ENCODE data around the gene SOS2.

Gene SOS2

GRCh38 chr14:50091240-50091913, 140.0 kb downstream of the SOS2 start:
- Histone ChIP-seq H3K36me3 (ENCODE audit: control insufficient read depth, insufficient read depth, low read length) (no peaks in the 10 kb centered on the region), H3K9me3 (ENCODE audit: control insufficient read depth, insufficient read depth, low read length) (no peaks in the 10 kb centered on the region), H3K4me1 (ENCODE audit: control insufficient read depth, insufficient read depth, low read length) (no peaks in the 10 kb centered on the region), H3K27me3 (ENCODE audit: control insufficient read depth, insufficient read depth, low read length) (no peaks in the 10 kb centered on the region), H3K4me3 (ENCODE audit: low read depth, low read length) (no peak overlapping the region), H3K9ac (ENCODE audit: low read depth, low read length) (no peak overlapping the region)

GRCh38 chr14:50089208-50089607, 142.2 kb downstream of the SOS2 start:
- Histone ChIP-seq H3K4me1 (ENCODE audit: control insufficient read depth, insufficient read depth, low read length) (no peaks in the 10 kb centered on the region), H3K9me3 (ENCODE audit: control insufficient read depth, insufficient read depth, low read length) (no peaks in the 10 kb centered on the region), H3K27me3 (ENCODE audit: control insufficient read depth, insufficient read depth, low read length) (no peaks in the 10 kb centered on the region), H3K9ac (ENCODE audit: low read depth, low read length) (no peak overlapping the region), H3K4me3 (ENCODE audit: low read depth, low read length) (no peak overlapping the region), H3K36me3 (ENCODE audit: control insufficient read depth, insufficient read depth, low read length) (no peaks in the 10 kb centered on the region)

DNA sequence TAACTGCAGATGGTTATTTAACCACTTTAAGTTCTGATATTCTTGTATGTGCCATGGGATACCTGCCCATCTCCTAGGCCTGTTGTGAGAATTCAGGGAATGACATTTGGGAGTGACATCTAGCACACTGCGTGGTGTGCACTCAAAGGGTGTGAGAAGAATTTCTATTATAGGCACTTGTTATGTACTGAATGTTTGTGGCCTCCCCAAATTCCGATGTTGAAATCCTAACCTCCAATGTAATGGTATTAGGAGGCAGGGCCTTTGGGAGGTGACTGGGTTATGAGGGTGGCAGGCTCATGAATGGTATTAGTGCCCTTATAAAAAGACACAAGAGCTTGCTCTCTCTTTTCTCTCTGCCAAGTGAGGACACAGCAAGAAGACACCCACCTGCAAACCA, 142.6 kb downstream of the SOS2 start:
- Histone ChIP-seq H3K36me3 (ENCODE audit: control insufficient read depth, insufficient read depth, low read length) (no peaks in the 10 kb centered on the region), H3K9me3 (ENCODE audit: control insufficient read depth, insufficient read depth, low read length) (no peaks in the 10 kb centered on the region), H3K27me3 (ENCODE audit: control insufficient read depth, insufficient read depth, low read length) (no peaks in the 10 kb centered on the region), H3K4me1 (ENCODE audit: control insufficient read depth, insufficient read depth, low read length) (no peaks in the 10 kb centered on the region), H3K4me3 (ENCODE audit: low read depth, low read length) (no peak overlapping the region), H3K9ac (ENCODE audit: low read depth, low read length) (no peak overlapping the region)

- Histone ChIP-seq H3K27me3 (ENCODE audit: control insufficient read depth, insufficient read depth, low read length) (no peaks in the 10 kb centered on the region), H3K9ac (ENCODE audit: low read depth, low read length) (no peak overlapping the region), H3K36me3 (ENCODE audit: control insufficient read depth, insufficient read depth, low read length) (no peaks in the 10 kb centered on the region), H3K9me3 (ENCODE audit: control insufficient read depth, insufficient read depth, low read length) (no peaks in the 10 kb centered on the region), H3K4me3 (ENCODE audit: low read depth, low read length) (no peak overlapping the region), H3K4me1 (ENCODE audit: control insufficient read depth, insufficient read depth, low read length) (no peaks in the 10 kb centered on the region)
These were observed 143.3 kb downstream of the SOS2 start for GRCh38 chr14:50088117-50088515.

- H3K9ac ChIP-seq (ENCODE audit: low read depth, low read length): no peak overlapping the region
- no peaks in the 10 kb centered on the region for H3K36me3 ChIP-seq (ENCODE audit: control insufficient read depth, insufficient read depth, low read length)
- no peak overlapping the region for H3K4me3 ChIP-seq (ENCODE audit: low read depth, low read length)
- no peaks in the 10 kb centered on the region for H3K27me3 ChIP-seq (ENCODE audit: control insufficient read depth, insufficient read depth, low read length)
- H3K9me3 ChIP-seq (ENCODE audit: control insufficient read depth, insufficient read depth, low read length): no peaks in the 10 kb centered on the region
- no peaks in the 10 kb centered on the region for H3K4me1 ChIP-seq (ENCODE audit: control insufficient read depth, insufficient read depth, low read length)
These were observed 143.8 kb downstream of the SOS2 start for GRCh38 chr14:50087341-50088116.

DNA sequence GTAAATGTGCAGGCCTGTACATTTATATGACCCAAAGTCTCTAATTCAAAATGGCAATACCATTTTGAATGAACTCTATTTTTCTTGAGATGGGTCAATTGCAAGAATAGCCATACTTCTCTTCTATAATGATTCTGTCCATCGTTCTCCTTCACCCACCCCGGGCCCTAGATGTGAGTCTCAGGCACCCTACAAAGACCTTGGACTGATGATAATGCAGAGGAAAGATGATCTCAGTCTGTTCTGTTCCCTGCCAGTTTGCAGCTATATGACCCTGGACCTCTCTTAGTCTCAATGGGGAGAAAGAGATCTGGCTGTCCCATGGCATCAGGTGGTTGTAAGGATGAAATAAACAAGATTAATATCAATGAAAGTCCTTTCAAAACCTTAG, 145.1 kb downstream of the SOS2 start:
- Histone ChIP-seq H3K36me3 (ENCODE audit: control insufficient read depth, insufficient read depth, low read length) (no peaks in the 10 kb centered on the region), H3K9me3 (ENCODE audit: control insufficient read depth, insufficient read depth, low read length) (no peaks in the 10 kb centered on the region), H3K4me3 (ENCODE audit: low read depth, low read length) (no peak overlapping the region), H3K27me3 (ENCODE audit: control insufficient read depth, insufficient read depth, low read length) (no peaks in the 10 kb centered on the region), H3K9ac (ENCODE audit: low read depth, low read length) (no peak overlapping the region), H3K4me1 (ENCODE audit: control insufficient read depth, insufficient read depth, low read length) (no peaks in the 10 kb centered on the region)

GRCh38 chr14:50085570-50086320, 145.6 kb downstream of the SOS2 start:
- no peak overlapping the region for H3K9ac ChIP-seq (ENCODE audit: low read depth, low read length)

DNA sequence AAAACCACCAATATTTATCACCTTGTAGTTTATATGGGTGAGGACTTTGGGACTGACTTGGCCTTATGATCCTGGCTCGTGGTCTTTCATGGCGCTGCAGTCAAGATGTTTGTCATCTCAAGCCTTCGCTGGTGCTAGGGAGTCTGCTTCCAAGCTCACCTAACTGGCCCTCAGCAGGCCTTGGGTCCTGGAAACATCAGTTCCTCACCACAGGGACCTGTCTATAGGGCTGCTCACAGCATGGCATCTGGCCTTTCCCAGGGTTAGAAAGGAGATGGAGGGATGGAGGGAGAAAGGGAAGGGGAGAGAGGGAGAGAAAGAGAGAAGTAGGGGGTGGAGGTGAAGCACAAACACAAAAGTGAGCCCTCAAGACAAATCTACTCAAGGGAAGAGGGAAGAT, 146.7 kb downstream of the SOS2 start:
- H3K4me3 ChIP-seq (ENCODE audit: low read depth, low read length): no peak overlapping the region
- no peaks in the 10 kb centered on the region for H3K4me1 ChIP-seq (ENCODE audit: control insufficient read depth, insufficient read depth, low read length)
- no peaks in the 10 kb centered on the region for H3K27me3 ChIP-seq (ENCODE audit: control insufficient read depth, insufficient read depth, low read length)
- no peaks in the 10 kb centered on the region for H3K36me3 ChIP-seq (ENCODE audit: control insufficient read depth, insufficient read depth, low read length)
- no peaks in the 10 kb centered on the region for H3K9me3 ChIP-seq (ENCODE audit: control insufficient read depth, insufficient read depth, low read length)
- no peak overlapping the region for H3K9ac ChIP-seq (ENCODE audit: low read depth, low read length)

More at GRCh38 chr14:50085570-50086320, 145.6 kb downstream of the SOS2 start:
- no peak overlapping the region for H3K4me3 ChIP-seq (ENCODE audit: low read depth, low read length)
- H3K4me1 ChIP-seq (ENCODE audit: control insufficient read depth, insufficient read depth, low read length): no peaks in the 10 kb centered on the region
- H3K36me3 ChIP-seq (ENCODE audit: control insufficient read depth, insufficient read depth, low read length): no peaks in the 10 kb centered on the region
- no peaks in the 10 kb centered on the region for H3K9me3 ChIP-seq (ENCODE audit: control insufficient read depth, insufficient read depth, low read length)
- H3K27me3 ChIP-seq (ENCODE audit: control insufficient read depth, insufficient read depth, low read length): no peaks in the 10 kb centered on the region

- H3K27me3 ChIP-seq (ENCODE audit: control insufficient read depth, insufficient read depth, low read length): no peaks in the 10 kb centered on the region
- H3K36me3 ChIP-seq (ENCODE audit: control insufficient read depth, insufficient read depth, low read length): no peaks in the 10 kb centered on the region
- H3K4me1 ChIP-seq (ENCODE audit: control insufficient read depth, insufficient read depth, low read length): no peaks in the 10 kb centered on the region
- no peak overlapping the region for H3K9ac ChIP-seq (ENCODE audit: low read depth, low read length)
- H3K9me3 ChIP-seq (ENCODE audit: control insufficient read depth, insufficient read depth, low read length): no peaks in the 10 kb centered on the region
- H3K4me3 ChIP-seq (ENCODE audit: low read depth, low read length): no peak overlapping the region
These were observed 147.7 kb downstream of the SOS2 start for GRCh38 chr14:50083467-50084337.

DNA sequence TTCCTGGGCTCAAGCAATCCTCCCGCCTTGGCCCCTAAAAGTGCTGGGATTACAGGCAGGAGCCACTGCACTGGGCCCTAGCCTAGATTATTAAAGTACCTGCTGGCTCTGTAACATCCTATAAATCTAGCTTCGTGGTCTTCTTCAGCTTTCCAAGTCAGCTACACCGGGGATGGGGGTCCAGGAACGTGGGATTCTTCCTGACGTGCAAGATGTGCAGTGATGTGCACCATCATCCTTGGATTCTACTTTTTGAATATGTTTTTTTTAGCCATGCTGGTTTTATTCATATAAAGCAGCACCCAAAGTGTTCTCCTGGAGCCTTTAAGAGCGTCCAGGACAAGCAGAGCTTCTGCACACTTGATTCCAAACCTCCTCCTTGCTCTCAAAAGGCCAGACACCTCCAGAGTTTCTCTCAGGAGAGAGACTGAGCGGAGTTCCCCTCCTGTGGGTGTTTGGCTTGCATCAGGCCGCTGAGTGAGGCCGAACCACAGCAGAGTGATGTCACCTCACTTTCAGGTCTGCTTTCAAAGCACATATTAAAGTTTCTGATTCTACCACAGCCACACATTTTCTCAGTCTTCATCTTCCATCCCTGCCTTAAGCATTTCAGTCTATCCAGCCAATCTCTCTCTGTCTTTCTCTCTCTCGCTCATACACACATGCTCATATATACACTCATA, 148.5 kb downstream of the SOS2 start:
- Histone ChIP-seq H3K9ac (ENCODE audit: low read depth, low read length) (no peak overlapping the region), H3K36me3 (ENCODE audit: control insufficient read depth, insufficient read depth, low read length) (no peaks in the 10 kb centered on the region), H3K9me3 (ENCODE audit: control insufficient read depth, insufficient read depth, low read length) (no peaks in the 10 kb centered on the region), H3K4me3 (ENCODE audit: low read depth, low read length) (no peak overlapping the region), H3K27me3 (ENCODE audit: control insufficient read depth, insufficient read depth, low read length) (no peaks in the 10 kb centered on the region), H3K4me1 (ENCODE audit: control insufficient read depth, insufficient read depth, low read length) (no peaks in the 10 kb centered on the region)

- no peaks in the 10 kb centered on the region for H3K4me1 ChIP-seq (ENCODE audit: control insufficient read depth, insufficient read depth, low read length)
- no peak overlapping the region for H3K9ac ChIP-seq (ENCODE audit: low read depth, low read length)
- no peaks in the 10 kb centered on the region for H3K36me3 ChIP-seq (ENCODE audit: control insufficient read depth, insufficient read depth, low read length)
- H3K27me3 ChIP-seq (ENCODE audit: control insufficient read depth, insufficient read depth, low read length): no peaks in the 10 kb centered on the region
- no peaks in the 10 kb centered on the region for H3K9me3 ChIP-seq (ENCODE audit: control insufficient read depth, insufficient read depth, low read length)
- no peak overlapping the region for H3K4me3 ChIP-seq (ENCODE audit: low read depth, low read length)
These were observed 149.1 kb downstream of the SOS2 start for GRCh38 chr14:50082308-50082742.

Measured in iPS-15b (cell line).